Stimulated activated CD8-positive, alpha-beta memory T cell treated with anti-CD3 and anti-CD28 coated beads, Interleukin-15, amount 100 ng/mL, for 4 hours (primary cell): ENCODE results near the gene PPIL6.
A peak's percentile ranks its signal among the peaks of the same experiment; 100 is the strongest.
"Not testable (repeated sequence)": the region's sequence is repeated elsewhere in the genome, so short reads cannot be mapped to it uniquely, and the experiment has no call there.

ENCODE experiments used
- DNase-seq, 2 donors: peaks; one replicate each; pipeline ENCODE4 v3.0.0-alpha.2; 2020; ENCODE audit warnings: low read depth in 2 of 2

The PPIL6 gene

DNA sequence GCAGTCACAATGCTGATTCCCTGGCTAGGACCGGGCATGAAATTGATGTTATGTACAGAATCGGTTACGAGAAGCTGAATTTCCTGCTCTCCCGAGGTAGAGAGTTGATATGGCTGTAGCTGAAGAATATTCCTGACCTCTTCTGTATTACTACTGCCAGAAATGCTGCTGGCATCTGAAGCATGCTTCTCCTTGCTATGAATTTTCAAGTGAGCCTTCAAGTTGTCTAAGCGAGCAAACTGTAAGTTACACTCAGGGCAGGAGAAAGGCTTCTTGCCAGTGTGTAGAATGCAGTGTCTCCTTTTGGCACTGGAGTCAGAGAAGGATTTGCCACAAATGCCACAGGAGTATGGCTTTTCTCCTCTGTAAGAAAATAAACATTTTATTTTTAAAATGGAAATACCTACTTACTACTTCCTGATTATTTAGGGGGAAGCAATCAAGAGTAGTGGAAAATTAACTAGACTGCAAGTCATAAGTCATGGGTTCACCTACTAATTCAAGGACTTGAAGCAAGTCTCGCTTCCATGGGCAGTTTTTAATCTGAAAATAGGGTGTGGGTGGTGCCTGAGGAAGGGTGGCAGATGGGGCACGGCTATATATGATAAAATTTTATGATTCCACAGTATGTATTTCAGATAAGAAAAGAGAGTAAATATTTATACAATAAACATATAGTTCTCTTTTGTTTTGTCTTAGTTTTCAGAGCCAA is 25.9 kb upstream of the PPIL6 start:
- no peak for DNase-seq

DNA sequence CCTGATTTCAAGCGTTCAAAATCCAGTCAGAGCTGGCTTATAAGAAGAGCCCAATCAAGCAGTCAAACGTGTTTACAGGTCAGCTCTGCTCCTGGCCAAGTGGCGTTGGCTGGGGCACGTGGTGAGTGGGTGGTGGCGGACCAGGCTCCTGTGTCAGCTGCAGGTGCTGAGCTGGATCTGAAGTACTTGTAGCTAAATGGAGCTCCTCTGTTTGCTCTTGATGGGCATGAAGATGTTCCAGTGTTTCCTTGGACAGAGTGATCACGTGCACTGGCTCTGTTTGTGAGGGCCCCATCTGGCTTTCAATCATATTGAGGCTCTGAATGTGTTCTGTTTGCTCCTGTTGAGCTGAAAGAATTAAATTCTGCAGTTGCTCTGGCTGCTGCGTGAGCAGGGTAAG is 25.3 kb upstream of the PPIL6 start:
- DNase-seq = no peak

DNA sequence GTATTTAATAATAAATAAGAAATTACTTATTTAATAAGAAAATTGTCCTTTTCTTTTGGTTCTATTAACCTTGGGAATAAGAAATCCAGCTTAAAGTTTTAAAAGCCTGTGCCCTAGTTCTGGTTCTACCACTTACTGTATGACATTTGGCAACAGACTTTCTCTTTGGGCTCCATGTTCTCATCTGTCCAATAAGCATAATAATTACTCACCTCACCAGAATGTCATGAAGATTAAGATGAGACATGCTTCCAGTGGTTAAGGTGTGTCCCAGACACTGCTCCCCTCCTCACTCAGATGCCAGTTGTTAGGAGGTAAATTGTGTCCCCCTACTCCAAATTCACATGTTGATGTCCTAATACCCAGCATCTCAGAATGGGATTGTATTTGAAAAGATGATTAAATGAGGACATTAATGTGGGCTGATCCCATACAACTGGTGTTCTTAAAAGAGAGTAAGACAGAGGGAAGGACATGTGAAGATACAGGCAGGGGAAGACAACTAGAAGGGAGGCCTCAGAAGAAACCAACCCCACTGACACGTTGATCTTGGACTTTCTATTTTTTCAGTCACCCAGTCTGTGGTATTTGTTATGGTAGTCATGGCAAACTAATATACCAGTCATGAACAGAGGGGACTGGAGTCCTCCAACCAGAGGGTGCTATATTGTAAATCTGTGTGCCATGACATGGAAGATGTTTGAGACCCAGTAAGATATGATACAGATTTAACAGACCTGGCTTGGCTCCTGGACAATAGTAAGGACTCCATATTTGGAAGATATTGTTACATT is 21.5 kb upstream of the PPIL6 start:
- no peak for DNase-seq

DNA sequence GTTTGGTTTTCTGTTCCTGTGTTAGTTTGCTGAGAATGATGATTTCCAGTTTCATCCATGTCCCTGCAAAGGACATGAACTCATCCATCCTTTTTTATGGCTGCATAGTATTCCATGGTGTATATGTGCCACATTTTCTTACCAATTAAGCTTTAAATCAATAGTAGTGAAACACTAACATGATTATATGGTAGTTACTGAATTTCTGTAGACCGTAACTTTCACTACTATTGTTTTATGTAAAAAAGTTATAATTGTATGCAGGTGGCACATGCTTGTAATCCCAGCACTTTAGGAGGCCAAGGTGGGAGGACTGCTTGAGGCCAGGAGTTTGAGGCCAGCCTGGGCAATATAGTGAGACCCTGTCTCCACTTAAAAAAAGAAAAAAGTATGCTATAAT is 20.8 kb upstream of the PPIL6 start:
- DNase-seq = not testable (repeated sequence)

DNA sequence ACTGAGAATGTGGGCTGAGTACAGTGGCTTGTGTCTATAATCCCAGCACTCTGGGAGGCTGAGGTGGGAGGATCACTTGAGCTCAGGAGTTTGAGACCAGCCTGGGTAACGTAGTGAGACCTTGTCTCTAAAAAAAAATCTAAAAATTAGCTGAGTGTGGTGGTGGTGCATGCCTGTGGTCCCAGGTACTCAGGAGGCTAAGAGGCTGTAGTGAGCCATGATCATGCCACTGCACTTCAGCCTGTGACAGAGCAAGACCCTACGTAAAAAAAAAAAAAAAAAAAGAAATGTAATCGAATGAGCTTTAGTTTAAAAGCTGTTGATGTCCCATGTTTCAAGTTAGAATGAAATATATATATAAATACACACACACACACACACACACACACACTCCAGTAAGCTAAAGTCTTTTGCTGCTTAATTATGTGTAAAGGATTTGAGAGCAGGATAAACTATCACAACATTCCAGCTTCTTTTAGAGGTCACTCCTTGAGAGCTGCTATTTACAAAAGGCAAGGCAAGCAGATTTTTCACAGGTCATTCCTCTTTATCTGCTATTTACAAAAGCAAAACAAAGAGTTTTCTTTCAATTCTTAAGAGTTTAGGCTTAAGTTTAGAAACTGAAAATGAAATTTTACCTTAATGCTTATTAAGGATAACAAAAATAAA is 19.9 kb upstream of the PPIL6 start:
- no peak for DNase-seq

DNA sequence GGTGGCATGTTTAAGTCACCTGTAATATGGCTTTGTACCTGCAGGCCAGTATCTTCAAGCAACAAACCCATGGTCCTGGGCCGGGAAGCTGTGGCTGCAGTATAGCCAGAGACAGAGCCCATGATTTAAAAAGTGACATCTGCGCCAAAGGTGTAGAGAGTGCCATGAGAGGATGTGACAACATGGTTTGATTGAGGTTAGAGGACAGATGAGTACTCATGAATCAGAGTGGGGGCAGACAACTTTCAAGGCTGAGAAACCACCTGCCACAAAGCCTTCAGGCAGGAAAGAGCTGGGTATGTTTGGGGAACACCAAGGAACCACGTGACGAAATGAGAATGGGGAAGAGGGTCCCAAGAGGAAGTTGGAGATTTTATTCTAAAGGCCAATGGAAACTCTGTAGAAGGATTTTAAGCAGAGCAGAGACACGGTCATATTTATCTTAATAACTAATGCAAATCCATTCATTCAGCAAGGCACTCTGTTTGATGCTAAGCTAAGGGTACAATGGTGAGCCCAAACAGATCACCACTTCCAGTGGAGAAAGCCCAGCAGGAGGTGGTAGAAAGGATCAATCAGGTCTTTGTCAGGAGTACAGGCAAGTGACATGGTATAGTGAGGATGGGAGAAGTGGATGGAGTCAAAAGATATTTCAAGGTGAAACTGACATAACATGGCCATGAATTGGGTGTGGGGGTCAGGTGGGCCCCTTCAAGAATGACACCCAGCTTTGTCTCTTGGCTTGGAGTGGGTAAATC is 18.5 kb upstream of the PPIL6 start:
- peak in 1 of 2 donors; percentile 30 for DNase-seq

DNA sequence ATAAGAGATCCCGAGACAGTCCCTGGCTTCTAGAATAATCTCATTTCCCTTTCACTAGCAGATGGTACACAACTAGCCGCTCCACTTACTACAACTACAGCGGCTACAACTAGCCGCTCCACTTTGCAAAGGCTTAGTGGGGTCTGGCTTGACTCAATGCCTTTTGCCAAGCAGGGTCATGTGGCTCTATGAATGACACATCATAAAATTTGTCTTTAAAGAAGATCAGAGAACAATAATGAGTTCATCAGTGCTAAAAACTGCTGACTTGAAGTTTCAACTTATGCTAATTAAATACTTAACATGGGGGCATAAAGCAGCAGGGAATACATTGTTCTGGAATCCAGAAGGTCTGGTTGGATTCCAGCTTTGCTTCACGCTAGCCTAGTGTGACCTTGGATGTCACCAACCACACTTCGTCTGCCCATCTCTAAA is 17.2 kb upstream of the PPIL6 start:
- DNase-seq = no peak

DNA sequence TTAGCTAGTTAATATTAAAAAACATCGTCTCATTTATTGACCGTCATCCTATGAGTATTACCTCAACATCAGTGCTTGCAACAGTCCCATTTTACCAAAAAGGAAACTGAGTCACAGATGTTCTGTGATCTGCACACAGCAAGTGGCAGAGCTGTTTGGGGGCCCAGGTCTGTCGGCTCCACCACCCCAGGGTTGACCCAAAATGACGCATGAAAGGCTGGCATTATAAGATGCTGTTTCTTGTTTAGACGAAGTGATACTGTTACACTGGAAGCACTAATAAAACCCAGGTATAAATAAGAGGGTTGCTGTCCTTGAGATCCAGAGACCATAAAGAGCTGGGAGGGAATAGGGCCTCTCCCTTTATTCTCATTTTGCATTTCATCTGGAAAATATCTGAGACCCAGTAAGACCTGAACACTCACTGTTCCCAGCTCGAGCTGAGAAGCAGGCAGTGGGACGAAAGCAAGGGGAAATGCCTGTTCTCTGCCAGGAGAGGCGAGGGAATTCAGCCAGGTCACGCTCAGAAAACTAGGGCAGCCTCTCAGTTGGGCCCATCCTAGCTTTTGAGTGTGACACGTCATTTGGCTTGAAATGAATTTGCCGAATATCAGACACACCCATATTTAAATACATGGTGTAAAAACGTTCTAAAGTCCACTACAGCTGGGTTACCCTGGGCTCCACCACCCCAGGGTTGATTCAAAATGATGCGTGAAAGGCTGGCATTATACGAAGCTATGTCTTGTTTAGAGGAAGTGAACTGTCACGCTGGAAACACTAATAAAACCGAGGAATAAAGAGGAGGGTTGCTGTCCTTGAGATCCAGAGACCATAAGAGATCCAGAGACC is 16.5 kb upstream of the PPIL6 start:
- DNase-seq = no peak

DNA sequence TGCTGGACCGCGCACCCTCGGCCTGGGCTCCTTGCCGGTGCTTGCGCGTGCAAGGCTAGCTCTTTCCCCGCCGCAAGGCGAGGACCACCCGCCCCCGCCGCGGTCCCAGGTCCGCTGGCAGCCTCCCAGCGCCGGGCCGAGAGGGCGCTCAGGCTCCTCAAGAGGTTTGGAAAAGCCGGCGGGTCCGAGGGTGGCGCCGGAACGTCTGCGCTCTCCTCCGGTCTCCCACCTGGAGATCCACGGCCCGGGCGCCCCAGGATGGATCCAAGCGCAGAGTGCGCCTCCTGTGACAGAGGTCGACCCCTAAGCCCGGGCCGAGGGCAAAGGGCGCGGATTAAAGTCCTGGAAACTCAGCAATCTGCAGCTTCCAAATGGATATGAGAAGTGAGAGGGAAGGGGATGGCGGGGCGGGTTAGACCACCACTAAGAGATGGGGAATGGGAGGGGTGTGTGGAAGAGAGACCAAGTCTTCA is 15.7 kb upstream of the PPIL6 start:
- DNase-seq = no peak

DNA sequence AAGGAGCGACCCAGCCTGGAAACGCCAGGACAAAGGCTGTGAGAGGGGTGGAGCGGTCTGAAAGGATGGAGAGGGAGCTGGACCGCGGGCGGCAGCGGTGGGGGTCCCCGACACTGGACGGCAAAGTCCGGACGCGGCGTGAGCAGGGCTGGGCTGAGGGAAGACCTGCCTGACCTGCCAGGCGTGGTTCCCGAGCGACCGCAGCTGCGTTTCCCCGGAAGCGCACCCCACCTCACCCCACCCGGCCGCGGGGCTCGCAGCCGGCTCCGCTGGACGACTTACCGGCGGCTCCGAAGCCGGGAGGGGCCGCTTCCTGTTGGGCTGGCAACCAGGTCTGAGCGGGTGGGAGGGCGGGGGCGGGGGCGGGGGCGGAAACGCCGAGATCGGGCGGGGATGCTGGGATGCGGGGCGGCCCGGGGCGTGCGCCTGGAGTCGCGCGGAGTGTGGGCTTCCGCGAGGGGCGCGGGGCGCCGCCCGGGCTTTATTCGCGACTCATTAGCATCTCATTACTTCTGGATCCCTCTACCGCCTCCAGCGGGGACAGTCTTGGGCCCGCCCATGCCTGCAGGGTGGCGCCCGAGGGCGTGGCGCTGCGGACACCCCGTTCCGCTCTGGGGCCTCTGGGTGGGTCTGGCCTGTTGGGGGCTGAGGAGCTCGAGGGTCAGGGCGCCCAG is 15.1 kb upstream of the PPIL6 start, which contains the start of gene MICAL1:
Gene MICAL1, minus strand, starts transcription at position 336 of the 674 bp plus-strand sequence. CDS start 1,576 bp downstream, outside the sequence.
- peak; percentile 36 to 48 for DNase-seq

DNA sequence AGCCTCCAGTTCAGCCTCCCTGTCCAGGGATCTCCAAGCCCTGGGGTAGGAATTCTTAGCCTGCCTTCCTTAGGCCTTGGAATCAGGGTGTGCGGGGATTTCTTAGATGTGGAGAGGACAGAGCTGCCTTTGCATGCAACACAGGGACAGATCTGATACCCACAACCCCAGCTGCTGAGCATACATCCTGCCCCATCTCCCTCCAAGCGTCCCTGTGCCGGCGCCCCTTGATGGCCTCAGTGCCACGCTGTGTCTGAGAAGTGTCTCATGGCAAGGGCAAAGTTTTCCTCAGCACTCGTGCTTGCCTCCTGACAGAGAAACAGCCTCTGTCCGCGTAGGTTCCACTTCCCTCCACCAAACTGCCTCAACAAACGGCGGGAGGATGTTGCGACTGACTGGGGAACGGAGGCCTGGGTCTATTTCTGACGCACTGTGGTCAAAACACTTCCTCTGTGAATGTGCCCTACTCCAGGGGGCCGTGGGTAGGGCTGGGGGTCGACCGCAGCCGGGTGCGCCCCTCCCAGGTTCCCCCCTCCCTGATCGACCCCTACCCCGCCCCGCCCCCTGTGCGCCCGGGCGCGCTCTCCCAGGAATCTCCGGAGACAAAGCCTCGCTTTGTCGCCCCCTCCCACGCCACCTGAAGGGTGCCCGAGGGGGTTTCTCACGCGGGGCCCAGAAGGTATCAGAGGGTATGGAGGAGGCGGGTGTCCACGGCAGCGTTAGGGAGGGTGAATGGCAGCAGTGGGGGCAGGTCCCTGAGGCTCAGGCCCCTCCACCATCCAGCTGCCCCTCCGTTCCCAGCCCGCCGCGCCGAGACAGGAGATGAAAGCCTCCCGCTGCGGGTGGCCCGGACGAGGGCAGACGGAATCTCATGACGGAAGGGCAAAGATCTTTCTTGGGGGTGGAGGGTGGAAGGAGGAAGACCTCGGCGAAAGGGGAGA is 14.3 kb upstream of the PPIL6 start:
- peak; percentile 49 to 52 for DNase-seq

DNA sequence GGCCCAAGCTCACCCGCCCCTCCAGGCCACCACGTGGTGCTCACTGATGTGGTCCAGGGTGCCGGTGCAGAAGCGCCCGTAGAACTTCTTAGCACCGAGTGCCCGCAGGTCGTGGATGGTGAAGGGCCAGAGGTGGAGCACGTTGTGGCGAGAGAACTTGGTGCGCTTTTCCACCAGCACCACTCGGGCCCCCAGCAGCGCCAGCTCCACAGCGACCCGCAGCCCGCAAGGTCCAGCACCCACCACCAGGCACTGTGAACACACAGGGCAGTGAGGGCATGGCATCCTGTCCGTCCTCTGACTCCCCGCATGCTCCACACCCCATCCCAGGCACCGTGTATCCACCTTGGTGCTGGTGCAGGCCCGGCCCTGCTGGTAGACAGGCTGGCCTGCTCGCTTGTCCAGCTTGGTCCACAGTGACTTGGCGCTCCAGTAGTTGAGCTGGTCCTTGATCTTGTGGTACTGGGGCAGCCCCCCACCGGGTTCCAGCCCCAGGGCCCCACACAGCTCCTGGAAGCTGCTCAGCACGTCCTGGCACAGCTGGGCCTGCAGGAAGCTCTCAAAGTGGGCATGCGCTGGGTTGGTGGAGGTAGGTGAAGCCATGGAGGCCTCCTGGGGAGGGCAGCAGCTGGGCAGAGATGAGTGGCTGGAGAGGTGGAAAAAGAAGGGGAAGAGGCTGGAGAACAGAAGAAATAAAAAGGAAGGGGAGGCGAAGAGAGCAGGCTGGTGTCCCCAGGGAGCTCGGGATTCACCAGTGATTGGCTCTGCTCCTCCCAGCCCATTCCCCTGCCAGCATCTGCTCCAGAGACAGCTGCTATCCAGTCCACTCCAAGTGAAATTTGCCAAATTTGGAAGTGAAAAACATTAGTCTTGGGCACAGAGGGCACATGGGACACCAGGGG is 13.4 kb upstream of the PPIL6 start:
- DNase-seq = no peak

DNA sequence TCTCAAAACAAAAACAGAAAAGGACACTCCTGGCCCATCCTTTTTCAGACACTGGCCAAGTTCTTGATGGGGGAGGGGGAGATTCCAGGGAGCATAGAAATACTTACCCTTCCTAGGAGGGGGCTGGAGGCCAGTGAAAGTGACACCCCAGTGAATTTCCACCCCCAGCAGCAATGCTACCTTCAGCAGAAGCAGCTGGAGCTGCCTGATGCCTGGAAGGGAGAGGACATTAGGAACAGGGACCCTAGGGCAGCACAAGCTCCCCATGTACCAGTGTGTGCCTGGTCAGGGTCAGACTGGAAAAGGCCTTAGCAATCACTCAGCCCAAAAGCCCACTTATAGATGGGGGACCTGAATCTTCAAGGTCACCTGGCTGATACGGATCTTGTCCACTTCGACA is 12.7 kb upstream of the PPIL6 start:
- DNase-seq = no peak

DNA sequence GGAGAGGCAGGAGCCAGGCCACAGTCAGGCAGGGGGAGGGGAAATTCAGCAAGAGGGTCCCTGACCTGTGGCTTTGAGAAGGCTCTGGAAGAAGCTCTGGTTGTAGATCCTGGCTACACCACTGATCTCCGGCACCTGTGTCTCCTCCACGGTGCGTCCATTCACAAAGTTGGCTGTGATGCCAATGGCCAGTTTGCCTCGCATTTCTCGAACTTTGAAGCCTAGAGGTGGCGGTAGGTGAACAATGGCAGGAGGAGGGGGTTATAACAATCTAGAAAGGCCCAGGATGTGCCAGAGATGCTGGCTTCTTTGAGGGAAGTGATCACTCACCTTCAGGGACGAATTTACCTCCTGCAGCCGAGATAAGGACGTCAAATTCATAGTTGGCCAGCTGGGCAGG is 11.8 kb upstream of the PPIL6 start:
- no peak for DNase-seq

DNA sequence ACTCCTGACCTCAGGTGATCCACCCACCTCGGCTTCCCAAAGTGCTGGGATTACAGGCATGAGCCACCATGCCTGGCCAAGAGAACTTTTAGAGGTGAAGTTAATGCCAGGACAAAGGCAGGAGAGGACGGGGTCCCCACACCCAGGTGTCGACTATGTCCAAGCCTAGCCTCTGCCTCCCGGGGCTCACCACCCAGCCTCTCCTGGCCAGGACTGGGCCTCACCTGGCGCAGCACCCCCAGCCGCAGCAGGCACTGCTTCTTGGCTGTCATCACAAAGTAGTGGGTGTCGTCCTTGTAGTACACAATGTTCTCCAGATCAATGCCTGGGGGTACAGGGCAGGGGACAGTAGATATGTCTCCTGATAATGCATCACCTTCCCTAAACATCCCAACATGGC is 10.9 kb upstream of the PPIL6 start:
- no peak for DNase-seq

DNA sequence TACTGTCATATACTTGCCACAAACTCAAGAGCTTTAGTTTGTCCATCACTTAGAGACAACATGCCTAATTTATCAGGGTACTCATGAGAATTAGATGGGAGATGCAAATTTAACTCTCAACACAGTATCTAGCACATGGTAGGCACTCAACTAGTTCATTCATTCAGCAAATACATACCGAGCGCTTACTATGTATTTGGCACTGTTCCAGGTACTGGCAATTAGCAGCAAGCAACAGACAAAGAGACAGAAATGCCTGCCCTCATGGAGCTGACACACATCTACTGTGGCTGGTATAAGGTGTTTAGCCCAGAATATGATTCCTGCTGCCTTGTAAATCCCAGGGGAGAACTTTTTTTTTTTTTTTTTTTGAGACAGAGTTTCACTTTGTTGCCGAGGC is 10.4 kb upstream of the PPIL6 start:
- DNase-seq = no peak

DNA sequence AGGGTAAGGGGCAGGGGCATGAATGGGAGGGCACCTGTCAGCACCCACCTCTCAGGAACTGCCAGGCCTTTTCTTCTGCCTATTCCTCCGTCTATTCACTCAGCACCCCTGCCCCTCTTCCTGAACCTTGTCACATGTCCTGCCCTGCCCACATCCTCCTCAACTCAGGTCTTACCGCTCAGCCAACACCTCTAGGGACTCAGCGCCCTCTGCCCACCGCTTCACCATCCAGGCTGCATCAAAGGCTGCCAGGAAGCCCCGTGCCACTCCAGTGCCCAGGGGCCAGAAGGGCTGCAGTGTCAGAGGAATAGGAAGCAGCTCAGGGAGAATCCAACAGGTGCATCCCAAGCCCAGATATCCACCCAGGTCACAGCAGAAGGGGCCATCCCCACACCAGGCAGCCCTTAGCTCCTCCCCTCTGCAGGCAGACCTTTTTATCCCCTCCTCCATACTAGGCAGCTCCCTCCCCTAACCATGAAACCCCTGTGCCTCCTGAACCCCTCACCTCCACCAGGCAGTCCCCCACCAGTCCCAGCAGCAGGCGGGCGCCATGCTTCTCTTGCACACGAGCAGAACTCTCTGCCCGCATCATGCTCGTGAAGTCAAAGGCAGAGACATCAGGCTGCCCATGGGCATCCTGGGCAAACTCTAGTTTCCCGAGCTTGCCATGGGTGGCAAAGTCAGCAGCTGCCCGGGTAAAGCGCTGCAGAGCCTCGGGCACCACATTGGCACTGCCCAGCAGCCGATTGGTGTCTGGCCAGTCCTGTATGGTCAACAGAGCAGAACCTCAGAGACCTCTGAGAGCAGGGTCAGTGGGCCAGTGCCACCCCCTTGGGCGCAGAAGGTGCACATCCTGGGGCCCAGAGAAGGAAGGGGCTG is 9.6 kb upstream of the PPIL6 start:
- no peak for DNase-seq
